HG02852 (cell line): ENCODE data around the gene CASD1.

Source experiments
- ATAC-seq: cut with Tn5 transposase; IDR thresholded peaks from one replicate; pipeline ENCODE4 v1.9.1; 2021; ENCODE audit warnings: mild to moderate bottlenecking, moderate library complexity; ENCODE audit not compliant: unreplicated experiment

The CASD1 gene

GRCh38 chr7:94509264-94509886 lies at the start of gene CASD1:
Gene CASD1, plus strand, starts transcription at chr7:94509809. Its CDS starts 276 bp downstream, at chr7:94510085.
- peak; percentile 61 for ATAC-seq

GRCh38 chr7:94466516-94466915 lies 43.1 kb upstream of the CASD1 start:
- ATAC-seq, result no peak

- no peak for ATAC-seq
Observed at GRCh38 chr7:94471604-94472003, 38.0 kb upstream of the CASD1 start.

- peak; percentile 57 for ATAC-seq
Observed at GRCh38 chr7:94472608-94473007, 37.0 kb upstream of the CASD1 start.

GRCh38 chr7:94476251-94476840 lies 33.3 kb upstream of the CASD1 start:
- ATAC-seq, result no peak

- no peak for ATAC-seq
Observed at GRCh38 chr7:94477878-94478277, 31.7 kb upstream of the CASD1 start.

GRCh38 chr7:94478648-94479214 lies 30.9 kb upstream of the CASD1 start:
- no peak for ATAC-seq

- no peak for ATAC-seq
Observed at GRCh38 chr7:94481279-94481678, 28.3 kb upstream of the CASD1 start.

- ATAC-seq, result no peak
Observed at GRCh38 chr7:94482796-94483195, 26.8 kb upstream of the CASD1 start.

GRCh38 chr7:94483843-94484242 lies 25.8 kb upstream of the CASD1 start:
- no peak for ATAC-seq

GRCh38 chr7:94486216-94486615 lies 23.4 kb upstream of the CASD1 start:
- ATAC-seq, result peak; percentile 49

- no peak for ATAC-seq
Observed at GRCh38 chr7:94491410-94491809, 18.2 kb upstream of the CASD1 start.

GRCh38 chr7:94492601-94493000 lies 17.0 kb upstream of the CASD1 start:
- ATAC-seq, result peak; percentile 99

GRCh38 chr7:94497874-94498670 lies 11.5 kb upstream of the CASD1 start:
- ATAC-seq, result no peak

- no peak for ATAC-seq
Observed at GRCh38 chr7:94498918-94499317, 10.7 kb upstream of the CASD1 start.

- no peak for ATAC-seq
Observed at GRCh38 chr7:94507462-94507861, 2.1 kb upstream of the CASD1 start.

- ATAC-seq, result no peak
Observed at GRCh38 chr7:94507962-94508361, 1.6 kb upstream of the CASD1 start.

GRCh38 chr7:94509887-94510581 lies 425 bp downstream of the CASD1 start:
- peak; percentile 79 for ATAC-seq

GRCh38 chr7:94510582-94511496 lies 1.2 kb downstream of the CASD1 start:
- peak; percentile 1 for ATAC-seq

- ATAC-seq, result no peak
Observed at GRCh38 chr7:94511718-94512117, 2.1 kb downstream of the CASD1 start.
